HEK293 (cell line): ENCODE data around the gene NR1H2.

Source experiments
- CTCF ChIA-PET: fragments of 350-600 bp; formaldehyde crosslinking; extraction: SDS; loops from one replicate; lab custom pipeline; 2021; ENCODE audit warnings: antibody characterized with exemption; lab: Yijun Ruan, JAX
- POLR2A ChIA-PET: fragments of 300-600 bp; formaldehyde crosslinking; extraction: SDS; loops from one replicate; lab custom pipeline; 2020; ENCODE audit warnings: antibody characterized with exemption, inconsistent platforms; lab: Yijun Ruan, JAX
- H3K27ac ChIP-seq: fragments of 200-500 bp; sonication (Bioruptor generic); 2 replicates; pipeline ENCODE4 v1.5.1; 2014; ENCODE audit warnings: low read depth, low read length, control low read depth, inconsistent platforms; ENCODE audit errors: extremely low read depth
- H3K36me3 ChIP-seq, 2 experiments: fragments of 200-500 bp in 1 of 2; sonication (Bioruptor generic) in 1 of 2; 1 replicate in 1 of 2; 2 replicates in 1 of 2; pipeline ENCODE4 v1.5.1; 2014 to 2017; ENCODE audit warnings: inconsistent platforms in 2 of 2, low read length in 2 of 2; ENCODE audit not compliant: control insufficient read depth in 2 of 2, insufficient read depth in 1 of 2
- H3K4me1 ChIP-seq: fragments of 200-500 bp; sonication (Bioruptor generic); 2 replicates; pipeline ENCODE4 v1.5.1; 2014; ENCODE audit warnings: mild to moderate bottlenecking, low read length, inconsistent platforms; ENCODE audit not compliant: control insufficient read depth, insufficient read depth
- H3K4me3 ChIP-seq: 2 replicates; pipeline ENCODE4 v1.5.1; 2011; ENCODE audit warnings: low read depth, mild to moderate bottlenecking, control low read depth, low read length, moderate library complexity
- H3K9me3 ChIP-seq: fragments of 200-500 bp; sonication (Bioruptor generic); 2 replicates; pipeline ENCODE4 v1.5.1; 2014; ENCODE audit warnings: low read depth, low read length, inconsistent platforms; ENCODE audit not compliant: control insufficient read depth, insufficient read depth
- GLI2 ChIP-seq: fragments of 450-650 bp; formaldehyde crosslinking; IDR thresholded peaks from 2 replicates; pipeline ENCODE4; 2017; ENCODE audit warnings: missing biosample characterization, missing genetic modification characterization, low read depth, borderline replicate concordance
- KLF8 ChIP-seq: fragments of 450-650 bp; formaldehyde crosslinking; IDR thresholded peaks from 2 replicates; pipeline ENCODE4 v1.5.1; 2016; ENCODE audit warnings: missing biosample characterization, missing genetic modification characterization
- PRDM1 ChIP-seq: fragments of 450-650 bp; formaldehyde crosslinking; IDR thresholded peaks from 2 replicates; pipeline ENCODE4; 2016; ENCODE audit warnings: missing biosample characterization, missing genetic modification characterization
- TRIM28 ChIP-seq: IDR thresholded peaks from 2 replicates; pipeline ENCODE4 v1.6.1; 2011; ENCODE audit warnings: low read length, control low read depth, borderline replicate concordance
- YY1 ChIP-seq: fragments of 450-650 bp; formaldehyde crosslinking; IDR thresholded peaks from 2 replicates; pipeline ENCODE4 v1.5.1; 2018; ENCODE audit warnings: missing biosample characterization, missing genetic modification characterization
- ZBTB17 ChIP-seq: fragments of 450-650 bp; formaldehyde crosslinking; IDR thresholded peaks from 2 replicates; pipeline ENCODE4 v1.5.1; 2016; ENCODE audit warnings: missing biosample characterization, missing genetic modification characterization
- ZBTB8A ChIP-seq: fragments of 450-650 bp; formaldehyde crosslinking; IDR thresholded peaks from 2 replicates; pipeline ENCODE4 v1.5.1; 2016; ENCODE audit warnings: missing biosample characterization, missing genetic modification characterization
- ZFP69B ChIP-seq: fragments of 450-650 bp; formaldehyde crosslinking; IDR thresholded peaks from 2 replicates; pipeline ENCODE4 v1.5.1; 2016; ENCODE audit warnings: missing biosample characterization, missing genetic modification characterization
- ZNF184 ChIP-seq: fragments of 450-650 bp; IDR thresholded peaks from 2 replicates; pipeline ENCODE4 v1.5.1; 2018; ENCODE audit warnings: missing biosample characterization, mild to moderate bottlenecking, missing genetic modification characterization
- ZNF202 ChIP-seq: fragments of 450-650 bp; formaldehyde crosslinking; IDR thresholded peaks from 2 replicates; pipeline ENCODE4 v1.5.1; 2016; ENCODE audit warnings: missing biosample characterization, missing genetic modification characterization, borderline replicate concordance
- ZNF302 ChIP-seq: fragments of 450-650 bp; formaldehyde crosslinking; IDR thresholded peaks from 2 replicates; pipeline ENCODE4 v1.5.1; 2016; ENCODE audit warnings: missing biosample characterization, missing genetic modification characterization, low read depth
- ZNF433 ChIP-seq: fragments of 450-650 bp; formaldehyde crosslinking; IDR thresholded peaks from 2 replicates; pipeline ENCODE4 v1.5.1; 2016; ENCODE audit warnings: missing biosample characterization, missing genetic modification characterization, low read depth
- ZNF529 ChIP-seq: fragments of 450-650 bp; formaldehyde crosslinking; IDR thresholded peaks from 2 replicates; pipeline ENCODE4 v1.5.1; 2017; ENCODE audit warnings: missing genetic modification characterization, missing biosample characterization; ENCODE audit not compliant: insufficient replicate concordance
- ZNF571 ChIP-seq: fragments of 450-650 bp; formaldehyde crosslinking; IDR thresholded peaks from 2 replicates; pipeline ENCODE4 v1.5.0; 2017; ENCODE audit warnings: missing biosample characterization, missing genetic modification characterization
- ZNF596 ChIP-seq: fragments of 450-650 bp; IDR thresholded peaks from 2 replicates; pipeline ENCODE4 v1.5.0; 2018; ENCODE audit warnings: missing biosample characterization, mild to moderate bottlenecking, missing genetic modification characterization, moderate library complexity
- ZNF621 ChIP-seq: fragments of 450-650 bp; formaldehyde crosslinking; IDR thresholded peaks from 2 replicates; pipeline ENCODE4 v1.5.1; 2017; ENCODE audit warnings: missing biosample characterization, missing genetic modification characterization
- ZNF654 ChIP-seq: fragments of 450-650 bp; formaldehyde crosslinking; IDR thresholded peaks from 2 replicates; pipeline ENCODE4 v1.5.1; 2016; ENCODE audit warnings: low read depth, missing biosample characterization, missing genetic modification characterization
- ZNF707 ChIP-seq: fragments of 450-650 bp; formaldehyde crosslinking; IDR thresholded peaks from 2 replicates; pipeline ENCODE4 v1.5.1; 2016; ENCODE audit warnings: missing biosample characterization, missing genetic modification characterization
- ZNF830 ChIP-seq: fragments of 450-650 bp; IDR thresholded peaks from 2 replicates; pipeline ENCODE4 v1.5.0; 2018; ENCODE audit warnings: missing biosample characterization, missing genetic modification characterization, low read depth, mild to moderate bottlenecking, moderate library complexity
- TF ChIP-seq, protein P1 (sequence below): fragments of 450-650 bp; formaldehyde crosslinking; IDR thresholded peaks from 2 replicates; pipeline ENCODE4 v1.5.1; 2016; ENCODE audit warnings: missing biosample characterization, missing genetic modification characterization, borderline replicate concordance
- TF ChIP-seq, protein P2 (sequence below): fragments of 450-650 bp; formaldehyde crosslinking; IDR thresholded peaks from 2 replicates; pipeline ENCODE4; 2016; ENCODE audit warnings: missing biosample characterization, missing genetic modification characterization
- TF ChIP-seq, protein P3 (sequence below): fragments of 450-650 bp; formaldehyde crosslinking; IDR thresholded peaks from 2 replicates; pipeline ENCODE4 v1.5.1; 2017; ENCODE audit warnings: missing biosample characterization, missing genetic modification characterization

The NR1H2 gene

GRCh38 chr19:50365434-50366306 is 10.6 kb upstream of the NR1H2 start, which contains the start of gene NAPSA (continued):
- TF ChIP-seq, protein P1, sequence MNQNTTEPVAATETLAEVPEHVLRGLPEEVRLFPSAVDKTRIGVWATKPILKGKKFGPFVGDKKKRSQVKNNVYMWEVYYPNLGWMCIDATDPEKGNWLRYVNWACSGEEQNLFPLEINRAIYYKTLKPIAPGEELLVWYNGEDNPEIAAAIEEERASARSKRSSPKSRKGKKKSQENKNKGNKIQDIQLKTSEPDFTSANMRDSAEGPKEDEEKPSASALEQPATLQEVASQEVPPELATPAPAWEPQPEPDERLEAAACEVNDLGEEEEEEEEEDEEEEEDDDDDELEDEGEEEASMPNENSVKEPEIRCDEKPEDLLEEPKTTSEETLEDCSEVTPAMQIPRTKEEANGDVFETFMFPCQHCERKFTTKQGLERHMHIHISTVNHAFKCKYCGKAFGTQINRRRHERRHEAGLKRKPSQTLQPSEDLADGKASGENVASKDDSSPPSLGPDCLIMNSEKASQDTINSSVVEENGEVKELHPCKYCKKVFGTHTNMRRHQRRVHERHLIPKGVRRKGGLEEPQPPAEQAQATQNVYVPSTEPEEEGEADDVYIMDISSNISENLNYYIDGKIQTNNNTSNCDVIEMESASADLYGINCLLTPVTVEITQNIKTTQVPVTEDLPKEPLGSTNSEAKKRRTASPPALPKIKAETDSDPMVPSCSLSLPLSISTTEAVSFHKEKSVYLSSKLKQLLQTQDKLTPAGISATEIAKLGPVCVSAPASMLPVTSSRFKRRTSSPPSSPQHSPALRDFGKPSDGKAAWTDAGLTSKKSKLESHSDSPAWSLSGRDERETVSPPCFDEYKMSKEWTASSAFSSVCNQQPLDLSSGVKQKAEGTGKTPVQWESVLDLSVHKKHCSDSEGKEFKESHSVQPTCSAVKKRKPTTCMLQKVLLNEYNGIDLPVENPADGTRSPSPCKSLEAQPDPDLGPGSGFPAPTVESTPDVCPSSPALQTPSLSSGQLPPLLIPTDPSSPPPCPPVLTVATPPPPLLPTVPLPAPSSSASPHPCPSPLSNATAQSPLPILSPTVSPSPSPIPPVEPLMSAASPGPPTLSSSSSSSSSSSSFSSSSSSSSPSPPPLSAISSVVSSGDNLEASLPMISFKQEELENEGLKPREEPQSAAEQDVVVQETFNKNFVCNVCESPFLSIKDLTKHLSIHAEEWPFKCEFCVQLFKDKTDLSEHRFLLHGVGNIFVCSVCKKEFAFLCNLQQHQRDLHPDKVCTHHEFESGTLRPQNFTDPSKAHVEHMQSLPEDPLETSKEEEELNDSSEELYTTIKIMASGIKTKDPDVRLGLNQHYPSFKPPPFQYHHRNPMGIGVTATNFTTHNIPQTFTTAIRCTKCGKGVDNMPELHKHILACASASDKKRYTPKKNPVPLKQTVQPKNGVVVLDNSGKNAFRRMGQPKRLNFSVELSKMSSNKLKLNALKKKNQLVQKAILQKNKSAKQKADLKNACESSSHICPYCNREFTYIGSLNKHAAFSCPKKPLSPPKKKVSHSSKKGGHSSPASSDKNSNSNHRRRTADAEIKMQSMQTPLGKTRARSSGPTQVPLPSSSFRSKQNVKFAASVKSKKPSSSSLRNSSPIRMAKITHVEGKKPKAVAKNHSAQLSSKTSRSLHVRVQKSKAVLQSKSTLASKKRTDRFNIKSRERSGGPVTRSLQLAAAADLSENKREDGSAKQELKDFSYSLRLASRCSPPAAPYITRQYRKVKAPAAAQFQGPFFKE (tag by site-specific recombination) = no peak
- TF ChIP-seq PRDM1 (tag by site-specific recombination) (0 out of 2 replicates have a peak, but pooled peaks have one; percentile 17), ZNF621 (tag by site-specific recombination) (no peak), ZBTB8A (tag by site-specific recombination) (no peak), YY1 (tag by site-specific recombination) (no peak), TRIM28 (no peak), ZNF830 (tag by site-specific recombination) (no peak), ZNF202 (tag by site-specific recombination) (no peak), ZFP69B (tag by site-specific recombination) (0 out of 2 replicates have a peak, but pooled peaks have one; percentile 27), GLI2 (tag by site-specific recombination) (no peak), ZBTB17 (tag by site-specific recombination) (no peak), ZNF433 (tag by site-specific recombination) (no peak)
- TF ChIP-seq, protein P2, sequence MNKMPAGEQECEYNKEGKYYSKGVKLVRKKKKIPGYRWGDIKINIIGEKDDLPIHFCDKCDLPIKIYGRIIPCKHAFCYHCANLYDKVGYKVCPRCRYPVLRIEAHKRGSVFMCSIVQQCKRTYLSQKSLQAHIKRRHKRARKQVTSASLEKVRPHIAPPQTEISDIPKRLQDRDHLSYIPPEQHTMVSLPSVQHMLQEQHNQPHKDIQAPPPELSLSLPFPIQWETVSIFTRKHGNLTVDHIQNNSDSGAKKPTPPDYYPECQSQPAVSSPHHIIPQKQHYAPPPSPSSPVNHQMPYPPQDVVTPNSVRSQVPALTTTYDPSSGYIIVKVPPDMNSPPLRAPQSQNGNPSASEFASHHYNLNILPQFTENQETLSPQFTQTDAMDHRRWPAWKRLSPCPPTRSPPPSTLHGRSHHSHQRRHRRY (tag by site-specific recombination) = no peak
- TF ChIP-seq, all 188 proteins: peak for 3

DNA sequence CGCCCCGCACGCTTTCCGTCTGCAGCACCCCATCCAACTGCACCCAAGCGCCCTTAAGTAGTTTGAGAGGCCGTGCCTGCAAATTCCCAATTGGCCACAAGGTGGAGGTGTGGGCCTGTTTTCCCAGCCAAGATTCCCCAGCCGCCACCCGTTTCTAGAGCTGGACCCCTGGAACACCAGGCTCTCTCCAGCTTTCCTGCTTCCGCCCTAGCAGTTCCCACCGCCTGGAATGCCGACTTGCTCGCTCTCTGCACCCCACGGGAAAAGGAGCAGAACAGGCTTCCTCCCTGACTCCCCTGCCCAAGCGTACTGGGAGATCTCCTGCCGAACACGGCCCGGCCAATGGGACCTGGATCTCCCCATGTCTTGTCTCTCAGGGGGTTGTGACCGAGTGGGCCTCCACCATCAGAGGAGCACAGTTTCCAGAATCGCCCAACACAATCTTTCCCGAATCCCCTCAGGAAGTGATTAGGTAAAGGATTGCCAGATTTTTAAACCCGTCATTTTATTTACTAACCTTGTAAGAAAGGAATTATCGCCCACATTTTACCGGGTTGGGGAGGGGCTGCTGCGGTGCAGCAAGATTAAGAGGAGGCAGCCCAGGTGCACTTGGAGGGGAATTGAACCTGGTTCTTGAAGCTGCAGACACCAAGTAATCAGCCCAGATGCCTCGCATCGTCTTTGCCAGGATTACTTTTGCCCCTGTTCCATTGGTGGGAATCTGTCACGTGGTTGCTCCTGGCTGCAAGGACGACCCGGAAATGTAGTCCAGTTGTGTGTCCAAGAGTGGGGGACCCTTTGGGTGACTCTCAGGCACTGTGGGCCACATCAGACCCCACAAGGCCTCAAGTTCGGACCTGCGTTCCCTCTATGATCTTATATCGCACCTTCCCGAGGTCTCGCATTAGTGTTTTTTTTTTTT is 7.3 kb upstream of the NR1H2 start:
- Histone ChIP-seq H3K4me1 (no peaks in the 10 kb centered on the region), H3K9me3 (no peaks in the 10 kb centered on the region), H3K36me3 (no peaks in the 10 kb centered on the region), H3K4me3 (peak overlapping the region; percentile 41), H3K27ac (peak overlapping the region; percentile 48)
- ChIA-PET CTCF (interaction anchor here (0.6 to 6.5 kb wide), 37 partner anchors 8 to 553 kb away, joined by 3 to 99 read pairs (median 4); partner anchors contain the start of gene JOSD2), POLR2A (interaction anchor here (0.5 to 1.8 kb wide), 10 partner anchors 12 to 356 kb away, joined by 3 to 6 read pairs (median 4); partner anchors contain the start of genes JOSD2 and POLD1)
- no peak for TF ChIP-seq ZNF707
- no peak for TF ChIP-seq ZNF571 (tag by site-specific recombination)
- peak; percentile 76 for TF ChIP-seq ZNF654 (tag by site-specific recombination)
- no peak for TF ChIP-seq ZNF184 (tag by site-specific recombination)
- peak; percentile 93 for TF ChIP-seq ZBTB17 (tag by site-specific recombination)
- no peak for TF ChIP-seq ZNF302 (tag by site-specific recombination)
- TF ChIP-seq KLF8 (tag by site-specific recombination) = no peak
- TF ChIP-seq ZNF596 (tag by site-specific recombination) = no peak
- TF ChIP-seq, protein P3, sequence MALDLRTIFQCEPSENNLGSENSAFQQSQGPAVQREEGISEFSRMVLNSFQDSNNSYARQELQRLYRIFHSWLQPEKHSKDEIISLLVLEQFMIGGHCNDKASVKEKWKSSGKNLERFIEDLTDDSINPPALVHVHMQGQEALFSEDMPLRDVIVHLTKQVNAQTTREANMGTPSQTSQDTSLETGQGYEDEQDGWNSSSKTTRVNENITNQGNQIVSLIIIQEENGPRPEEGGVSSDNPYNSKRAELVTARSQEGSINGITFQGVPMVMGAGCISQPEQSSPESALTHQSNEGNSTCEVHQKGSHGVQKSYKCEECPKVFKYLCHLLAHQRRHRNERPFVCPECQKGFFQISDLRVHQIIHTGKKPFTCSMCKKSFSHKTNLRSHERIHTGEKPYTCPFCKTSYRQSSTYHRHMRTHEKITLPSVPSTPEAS (tag by site-specific recombination) = no peak
- no peak for TF ChIP-seq ZNF529 (tag by site-specific recombination)
- TF ChIP-seq ZBTB8A (tag by site-specific recombination) = no peak
